ENCODE results near the gene NOL12.

DNA sequence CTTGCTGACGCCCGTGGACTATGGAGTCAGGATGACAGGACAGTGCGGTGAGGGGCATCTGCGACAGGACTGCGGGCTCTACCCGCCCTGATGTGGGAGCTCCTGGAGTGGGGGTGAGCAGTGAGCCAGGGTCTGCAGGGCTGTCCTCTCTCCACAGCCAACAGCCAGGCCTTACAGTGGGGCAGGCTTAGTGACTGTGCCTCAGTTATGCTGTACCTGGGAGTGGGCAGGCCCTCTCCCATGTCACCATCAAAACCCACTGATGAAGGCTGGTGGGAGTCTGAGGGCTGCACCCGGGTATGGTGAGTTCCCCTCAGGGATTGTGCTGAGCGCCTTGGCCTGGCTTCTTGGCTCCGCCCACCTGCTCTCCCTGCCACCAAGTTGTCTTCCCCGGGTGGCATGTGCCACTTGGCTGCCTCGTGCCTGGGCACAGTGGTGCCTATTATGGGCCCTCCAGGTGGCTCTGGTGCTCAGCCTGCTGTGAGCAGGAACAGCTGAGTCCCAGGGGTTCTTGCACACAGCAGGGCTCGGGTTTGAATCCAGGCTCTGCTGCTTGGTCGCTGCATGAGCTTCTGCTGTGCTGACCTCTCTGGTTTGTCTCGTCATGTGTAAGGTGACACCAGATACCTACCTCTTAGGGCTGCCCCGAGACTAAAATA lies 6.6 kb downstream of the NOL12 start:
- TF ChIP-seq CTCF (IDR thresholded peaks at IDR 0.05; ENCODE audit: low read depth, low read length, poor library complexity, severe bottlenecking): no peak
- TF ChIP-seq EZH2phosphoT487 (IDR thresholded peaks at IDR 0.05; ENCODE audit: borderline replicate concordance, low read length): no peak
